NB4 (cell line): Measurements from ENCODE around the gene NOS2.
"Not testable (repeated sequence)": the region's sequence is repeated elsewhere in the genome, so short reads cannot be mapped to it uniquely, and the experiment has no call there.

Experiments
- POLR2A ChIP-seq: IDR thresholded peaks from 2 replicates; pipeline ENCODE4 v1.6.1; 2011; ENCODE audit warnings: mild to moderate bottlenecking; ENCODE audit not compliant: insufficient read length; ENCODE audit errors: extremely low read depth
- TF ChIP-seq, protein P1 (sequence below): IDR thresholded peaks from one replicate; pipeline ENCODE4 v1.5.1; 2012; ENCODE audit warnings: low read depth, low read length
- TF ChIP-seq, protein P2 (sequence below): IDR thresholded peaks from 2 replicates; pipeline ENCODE4 v1.6.1; 2011; ENCODE audit warnings: low read depth, low read length

DNA sequence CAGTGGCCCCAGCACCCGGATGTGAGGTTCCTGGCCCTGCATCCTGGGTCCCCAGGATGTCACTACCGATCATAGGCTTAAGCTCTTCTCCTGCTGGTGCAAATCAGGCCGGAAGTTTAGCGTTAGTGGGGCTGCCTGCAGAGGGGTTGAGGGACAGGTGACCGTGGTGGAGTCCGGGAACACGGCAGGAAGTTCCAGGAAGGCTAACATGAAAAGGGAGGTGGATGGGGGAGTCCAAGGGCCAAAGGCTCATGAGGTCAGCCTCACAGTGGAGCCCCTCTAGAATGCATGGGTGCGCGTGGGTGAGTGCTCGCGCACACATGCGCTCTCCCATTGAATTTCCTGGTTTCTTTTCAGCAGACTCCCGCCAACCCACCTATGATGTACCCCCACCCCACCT lies 46.6 kb downstream of the NOS2 start:
- TF ChIP-seq, protein P1, sequence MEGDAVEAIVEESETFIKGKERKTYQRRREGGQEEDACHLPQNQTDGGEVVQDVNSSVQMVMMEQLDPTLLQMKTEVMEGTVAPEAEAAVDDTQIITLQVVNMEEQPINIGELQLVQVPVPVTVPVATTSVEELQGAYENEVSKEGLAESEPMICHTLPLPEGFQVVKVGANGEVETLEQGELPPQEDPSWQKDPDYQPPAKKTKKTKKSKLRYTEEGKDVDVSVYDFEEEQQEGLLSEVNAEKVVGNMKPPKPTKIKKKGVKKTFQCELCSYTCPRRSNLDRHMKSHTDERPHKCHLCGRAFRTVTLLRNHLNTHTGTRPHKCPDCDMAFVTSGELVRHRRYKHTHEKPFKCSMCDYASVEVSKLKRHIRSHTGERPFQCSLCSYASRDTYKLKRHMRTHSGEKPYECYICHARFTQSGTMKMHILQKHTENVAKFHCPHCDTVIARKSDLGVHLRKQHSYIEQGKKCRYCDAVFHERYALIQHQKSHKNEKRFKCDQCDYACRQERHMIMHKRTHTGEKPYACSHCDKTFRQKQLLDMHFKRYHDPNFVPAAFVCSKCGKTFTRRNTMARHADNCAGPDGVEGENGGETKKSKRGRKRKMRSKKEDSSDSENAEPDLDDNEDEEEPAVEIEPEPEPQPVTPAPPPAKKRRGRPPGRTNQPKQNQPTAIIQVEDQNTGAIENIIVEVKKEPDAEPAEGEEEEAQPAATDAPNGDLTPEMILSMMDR = not testable (repeated sequence)
- not testable (repeated sequence) for TF ChIP-seq POLR2A
- TF ChIP-seq, protein P2, sequence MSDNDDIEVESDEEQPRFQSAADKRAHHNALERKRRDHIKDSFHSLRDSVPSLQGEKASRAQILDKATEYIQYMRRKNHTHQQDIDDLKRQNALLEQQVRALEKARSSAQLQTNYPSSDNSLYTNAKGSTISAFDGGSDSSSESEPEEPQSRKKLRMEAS = not testable (repeated sequence)
